ENCODE measurements around the gene CHKA.
"Not testable (repeated sequence)": the region's sequence is repeated elsewhere in the genome, so short reads cannot be mapped to it uniquely, and the experiment has no call there.

Gene CHKA

DNA sequence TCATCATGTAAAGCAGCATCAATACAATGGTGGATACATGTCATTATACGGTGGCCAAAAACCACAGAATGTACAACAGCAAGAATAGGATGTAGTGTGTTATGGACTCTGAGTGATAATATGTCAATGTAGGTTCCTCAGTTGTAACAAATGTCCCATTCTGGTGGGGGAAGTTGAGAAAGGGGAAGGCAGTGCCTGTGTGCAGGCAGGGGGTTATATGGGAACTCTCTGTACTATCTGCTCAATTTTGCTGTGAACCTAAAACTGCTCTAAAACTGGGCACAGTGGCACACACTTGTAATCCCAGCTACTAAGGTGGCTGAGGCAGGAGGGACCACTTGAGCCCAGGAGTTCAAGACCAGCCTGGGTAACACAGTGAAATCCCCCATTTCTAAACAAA, 5.9 kb downstream of the CHKA start:
- DNase-seq: no peak

DNA sequence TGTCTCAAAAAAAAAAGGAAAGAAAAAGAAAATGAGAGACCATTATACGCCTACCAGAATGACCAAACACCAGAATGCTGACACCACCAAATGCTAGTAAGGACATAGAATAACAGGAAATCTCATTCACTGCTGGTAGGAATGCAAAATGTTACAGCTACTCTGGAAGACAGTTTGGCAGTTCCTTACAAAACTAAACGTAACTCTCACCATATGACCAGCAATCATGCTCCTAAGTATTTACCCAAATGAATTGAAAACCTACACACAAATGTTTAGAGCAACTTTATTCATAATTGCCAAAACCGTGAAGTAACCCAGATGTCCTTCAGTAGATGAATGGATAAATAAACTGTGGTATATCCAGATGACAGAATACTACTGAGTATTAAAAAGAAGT, 7.2 kb downstream of the CHKA start:
- DNase-seq: no peak

DNA sequence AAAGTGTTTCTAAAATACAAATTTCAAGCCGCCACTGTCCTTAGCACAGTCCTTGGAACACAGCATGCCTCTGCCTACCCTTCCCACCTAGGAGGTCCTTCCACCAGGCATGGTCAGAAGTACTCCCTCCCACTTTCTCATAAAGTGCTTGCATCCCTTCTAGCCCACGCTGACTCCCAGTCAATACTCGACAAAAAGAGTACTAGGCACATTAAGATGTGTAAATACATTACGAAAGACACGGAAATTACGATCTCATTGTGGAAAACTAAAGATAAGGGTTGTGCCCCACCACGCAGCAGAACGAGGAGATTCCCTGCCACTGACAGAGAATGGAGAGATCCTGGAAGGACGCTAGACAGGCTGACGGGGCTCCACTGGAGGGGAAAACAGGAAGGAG, 13.5 kb downstream of the CHKA start:
- DNase-seq: no peak

DNA sequence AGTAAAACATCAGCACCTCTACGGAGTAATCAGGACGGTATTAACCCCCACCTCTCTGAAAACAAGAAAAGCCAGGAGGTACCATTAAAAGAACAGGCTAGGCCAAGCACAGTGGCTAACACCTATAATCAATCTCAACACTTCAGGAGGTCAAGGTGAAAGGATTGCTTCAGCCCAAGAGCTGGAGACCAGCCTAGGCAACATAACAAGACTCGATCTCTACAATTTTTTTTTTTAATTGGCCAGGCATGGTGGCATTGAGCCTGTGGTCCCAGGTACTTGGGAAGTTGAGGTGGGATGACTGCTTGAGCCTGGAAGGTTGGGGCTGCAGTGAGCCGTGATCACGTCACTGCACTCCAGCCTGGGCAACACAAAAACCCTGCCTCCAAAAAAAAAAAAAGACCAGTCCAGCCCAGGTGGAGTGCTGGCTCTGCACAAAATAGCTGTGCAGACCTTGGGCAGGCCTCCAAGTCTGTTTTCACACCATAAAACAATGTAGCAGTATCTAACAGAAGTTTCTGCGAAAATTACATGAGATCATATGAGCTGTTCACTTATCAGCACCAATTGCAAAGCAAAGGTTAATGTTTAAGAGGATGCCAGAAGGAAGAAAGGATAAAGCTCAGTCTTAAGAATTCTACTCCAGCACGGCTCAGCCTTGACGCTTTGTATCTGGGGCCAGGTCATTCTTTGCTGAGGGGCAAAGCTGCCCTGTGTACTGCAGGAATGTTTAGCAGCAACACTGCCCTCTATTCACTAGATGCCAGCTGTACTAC, 14.8 kb downstream of the CHKA start:
- DNase-seq: no peak

DNA sequence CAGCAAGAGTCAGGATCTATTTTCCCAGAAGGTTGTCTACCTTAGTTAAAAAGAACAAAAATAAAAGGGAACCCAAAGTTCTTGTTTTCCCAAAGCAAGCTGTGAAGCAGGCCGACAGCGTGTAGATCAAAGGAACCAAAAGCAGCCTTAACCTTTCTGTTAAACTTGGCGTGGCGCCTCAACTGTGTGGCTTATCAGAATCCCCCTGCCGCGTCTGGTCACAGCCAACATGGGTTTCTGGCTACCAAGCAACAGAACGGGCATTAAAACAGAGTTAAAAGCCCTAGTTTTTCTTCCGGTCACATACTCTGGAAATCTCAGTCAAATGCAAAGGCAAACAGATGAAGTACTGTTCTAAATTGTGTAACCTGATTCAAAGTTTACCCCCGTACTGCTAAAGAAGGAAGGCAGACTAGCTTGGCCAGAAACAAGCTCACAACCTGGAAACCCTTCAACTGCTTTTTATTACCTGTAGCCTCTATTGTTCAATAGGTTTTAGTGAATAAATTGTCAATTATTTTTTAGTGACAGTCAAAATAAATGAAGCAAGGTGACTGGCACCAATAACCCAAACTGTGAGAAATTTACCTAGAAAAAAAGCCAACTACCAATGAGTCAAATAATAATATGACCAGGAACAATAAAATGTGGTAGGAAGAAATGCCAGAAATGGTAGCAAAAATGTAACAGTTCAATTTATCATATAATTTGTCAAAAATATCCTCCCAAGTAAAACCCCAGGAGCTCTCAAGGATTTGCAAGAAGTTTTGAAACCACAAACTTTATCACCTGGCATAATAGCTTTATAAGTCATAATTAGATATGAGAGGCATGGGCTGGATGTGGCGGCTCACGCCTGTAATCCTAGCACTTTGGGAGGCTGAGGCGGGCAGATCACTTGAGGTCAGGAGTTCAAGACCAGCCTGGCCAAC, 21.4 kb downstream of the CHKA start:
- DNase-seq: no peak

DNA sequence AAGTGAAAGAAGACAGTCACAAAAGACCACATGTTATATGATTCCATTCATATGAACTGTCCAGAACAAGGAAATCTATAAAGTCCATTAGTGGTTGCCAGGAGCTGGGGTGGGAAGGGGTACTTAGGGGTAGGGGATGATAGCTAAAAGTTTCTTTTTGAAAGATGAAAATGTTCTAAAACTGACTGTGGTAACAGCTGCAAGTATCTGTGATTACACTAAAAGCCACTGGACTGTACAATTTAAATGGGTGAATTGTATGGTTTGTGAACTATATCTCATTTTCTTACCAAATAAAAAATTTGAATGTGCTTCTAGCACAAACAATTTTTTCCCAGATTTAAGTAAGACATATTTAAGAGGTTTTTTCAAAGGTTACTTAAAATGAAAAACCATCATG, 22.1 kb downstream of the CHKA start:
- DNase-seq: no peak

DNA sequence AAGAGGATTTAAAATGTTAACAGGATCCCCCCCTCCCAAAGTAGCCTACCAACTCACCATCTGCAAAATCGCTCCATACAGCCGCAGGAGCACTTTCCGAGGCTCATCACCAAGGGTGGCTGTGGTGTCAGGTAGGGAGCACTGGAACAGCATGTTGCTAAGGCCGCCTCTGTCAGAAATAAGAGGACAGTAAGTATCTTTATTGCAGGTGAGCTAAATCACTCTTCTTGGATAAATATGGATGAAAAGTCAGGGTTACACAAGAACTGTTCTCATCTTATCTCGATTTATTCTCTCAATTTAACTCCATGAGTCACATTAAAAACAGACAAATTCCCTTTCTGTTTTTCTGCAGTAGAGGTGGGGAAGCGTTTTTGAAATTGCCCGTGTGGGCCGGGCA, 24.2 kb downstream of the CHKA start:
- no peak for DNase-seq

DNA sequence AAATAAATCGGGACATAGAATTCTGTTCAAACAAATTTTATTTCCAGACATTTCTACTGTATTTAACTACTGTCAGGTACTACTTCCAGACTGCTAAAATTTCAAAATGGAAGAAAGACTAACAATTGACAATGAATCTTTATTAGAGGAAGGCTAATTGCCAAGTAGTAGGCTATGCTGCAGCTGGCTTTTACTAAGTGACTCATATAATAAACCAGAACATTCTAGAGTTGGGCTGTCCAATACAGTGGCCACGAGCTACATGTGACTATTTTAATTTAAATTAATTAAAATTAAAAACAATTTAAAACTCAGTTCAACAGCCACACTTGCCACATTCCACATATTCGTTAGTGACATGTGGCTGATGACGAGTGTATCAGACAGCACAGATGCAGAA, 27.6 kb downstream of the CHKA start:
- DNase-seq: no peak

DNA sequence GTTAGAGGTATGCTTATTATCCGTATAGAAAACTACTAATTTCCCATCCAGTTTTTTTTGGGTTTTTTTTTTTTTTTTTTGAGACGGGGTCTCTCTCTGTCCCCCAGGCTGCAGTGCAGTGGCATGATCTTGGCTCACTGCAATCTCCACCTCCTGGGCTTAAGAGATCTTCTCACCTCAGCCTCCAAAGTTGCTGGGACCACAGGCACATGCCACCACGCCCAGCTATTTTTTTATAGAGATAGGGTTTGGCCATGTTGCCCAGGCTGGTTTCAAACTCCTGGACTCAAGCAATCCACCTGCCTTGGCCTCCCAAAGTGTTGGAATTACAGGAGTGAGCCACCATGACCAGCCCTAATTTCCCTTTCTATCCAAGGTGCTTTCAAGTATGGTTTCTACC, 28.2 kb downstream of the CHKA start:
- DNase-seq: not testable (repeated sequence)

DNA sequence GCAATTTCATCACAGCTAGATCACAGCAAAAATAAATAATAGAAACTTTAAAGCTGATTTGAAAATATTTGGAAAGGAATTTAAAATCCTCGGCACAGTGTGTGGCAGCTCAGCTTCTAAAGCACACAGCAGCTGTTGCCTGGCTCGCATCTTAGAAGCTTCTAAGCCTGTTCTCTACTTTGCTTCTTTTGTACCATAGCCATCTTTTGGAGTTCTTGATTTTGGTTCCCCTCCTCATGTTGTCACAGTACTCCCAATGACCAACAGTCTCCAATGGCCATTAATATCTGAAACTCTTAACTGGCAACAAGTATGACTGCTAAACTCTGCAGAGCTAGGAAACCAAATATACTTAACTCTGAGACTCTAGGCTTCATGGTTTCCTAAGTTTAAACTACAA, 28.8 kb downstream of the CHKA start:
- DNase-seq: no peak

DNA sequence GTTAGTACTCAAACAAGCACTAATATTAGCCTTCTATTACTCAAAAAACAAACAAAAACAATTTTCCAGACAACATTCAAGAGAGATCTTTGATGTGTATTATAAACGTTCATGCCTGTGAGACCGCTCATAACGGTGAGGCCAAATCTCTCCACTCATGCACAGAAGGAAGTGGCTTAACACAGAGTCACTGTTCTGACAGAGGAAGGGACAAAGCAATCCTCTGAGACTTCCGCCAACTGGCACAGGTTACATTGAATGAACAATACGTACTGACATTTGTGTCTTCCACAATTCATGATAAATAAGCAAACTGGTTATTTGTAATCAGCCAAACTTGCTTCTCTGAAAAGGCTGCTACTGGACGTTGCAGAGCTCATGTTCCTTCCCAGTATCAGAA, 30.5 kb downstream of the CHKA start:
- no peak for DNase-seq

DNA sequence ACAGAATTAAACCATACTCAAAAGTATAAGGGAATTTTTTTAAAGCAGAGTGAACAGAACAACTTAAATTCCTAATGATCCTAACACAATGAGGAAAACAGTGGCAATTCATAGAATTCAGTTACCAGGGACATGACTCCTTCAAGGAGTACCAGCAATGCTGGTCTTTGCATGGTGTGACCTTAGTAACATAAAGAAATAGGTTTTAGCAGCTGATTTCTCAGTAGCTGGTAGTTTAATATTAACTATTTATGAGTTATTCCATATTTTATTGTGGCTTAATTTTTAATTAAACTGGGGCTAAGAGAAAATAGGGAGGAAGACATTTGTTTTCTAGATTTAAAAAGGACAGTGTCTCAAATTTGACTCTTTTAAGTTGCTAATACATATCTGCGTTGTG, 30.9 kb downstream of the CHKA start:
- no peak for DNase-seq

DNA sequence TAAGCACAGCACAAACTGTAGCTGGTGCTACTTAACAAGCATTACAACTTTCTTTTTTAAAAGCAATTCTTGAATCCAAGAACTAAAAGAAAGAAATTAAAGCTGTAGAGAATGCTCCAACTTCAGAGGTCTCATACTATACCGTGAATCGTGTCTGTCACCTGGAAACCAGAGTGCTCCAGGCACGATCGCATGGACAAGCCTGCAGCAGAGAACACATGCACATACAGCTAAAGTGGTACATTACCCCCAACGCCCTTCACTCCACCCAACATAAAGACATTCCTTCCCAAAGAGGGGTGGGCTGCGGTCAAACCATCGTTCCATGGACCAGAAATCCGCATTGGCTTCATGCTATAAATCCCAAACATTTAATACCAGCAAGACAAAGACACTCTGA, 31.5 kb downstream of the CHKA start:
- DNase-seq: no peak

DNA sequence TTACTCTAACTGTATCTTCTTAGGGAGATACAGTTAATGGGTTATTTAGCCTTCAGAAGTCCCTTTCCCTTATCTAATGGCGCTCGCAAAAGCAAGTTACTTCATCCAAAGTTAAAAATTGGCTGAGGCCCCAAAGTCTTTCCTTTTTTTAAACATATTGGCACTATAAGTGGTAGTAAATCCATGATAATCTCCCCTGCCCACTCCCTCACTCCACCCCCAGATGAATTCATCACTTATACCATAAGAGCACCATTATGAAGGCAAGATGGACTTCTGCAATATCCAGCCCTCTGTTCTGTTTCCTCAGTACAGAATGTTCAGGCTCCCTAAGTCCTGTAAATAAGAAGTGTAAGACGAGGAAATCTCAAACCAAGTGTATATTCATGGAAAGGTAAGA, 37.7 kb downstream of the CHKA start:
- no peak for DNase-seq

DNA sequence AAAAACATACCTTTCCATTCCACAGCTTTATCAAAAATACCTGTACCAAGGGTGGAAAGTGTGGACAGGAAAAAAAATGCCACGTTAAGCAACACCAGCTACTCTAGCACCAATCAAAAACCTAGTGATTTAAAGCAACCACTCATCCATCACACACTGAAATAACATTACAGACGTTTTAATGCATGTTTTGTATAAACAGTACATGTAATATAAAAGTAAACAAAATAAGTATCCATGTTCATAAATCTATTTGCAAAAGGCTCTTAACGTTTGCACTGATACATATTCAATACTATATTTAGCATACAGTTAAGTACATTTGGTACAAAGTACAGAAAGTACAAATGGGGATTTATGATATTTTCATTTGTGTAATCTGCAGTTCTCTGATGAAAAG, 38.7 kb downstream of the CHKA start:
- DNase-seq: no peak

DNA sequence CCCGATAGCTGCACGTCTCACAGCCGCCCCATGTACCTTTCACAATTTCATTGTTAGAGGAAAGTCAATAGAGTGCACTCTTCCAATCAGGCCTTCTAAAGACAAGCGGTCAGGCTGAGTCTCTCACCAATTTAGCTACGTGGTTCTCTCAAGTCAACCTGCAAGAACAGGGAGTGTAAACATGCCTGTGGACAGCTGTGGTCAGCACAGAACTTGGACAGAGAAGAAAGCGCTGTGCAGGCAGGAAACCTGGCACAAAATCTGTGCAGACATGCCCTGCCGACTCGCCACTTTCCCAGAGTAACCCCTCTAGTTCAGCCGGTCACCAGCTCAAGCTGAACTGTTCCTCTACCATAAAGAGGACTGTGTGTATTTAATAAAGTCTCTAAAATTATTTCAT, 39.5 kb downstream of the CHKA start:
- DNase-seq: no peak

DNA sequence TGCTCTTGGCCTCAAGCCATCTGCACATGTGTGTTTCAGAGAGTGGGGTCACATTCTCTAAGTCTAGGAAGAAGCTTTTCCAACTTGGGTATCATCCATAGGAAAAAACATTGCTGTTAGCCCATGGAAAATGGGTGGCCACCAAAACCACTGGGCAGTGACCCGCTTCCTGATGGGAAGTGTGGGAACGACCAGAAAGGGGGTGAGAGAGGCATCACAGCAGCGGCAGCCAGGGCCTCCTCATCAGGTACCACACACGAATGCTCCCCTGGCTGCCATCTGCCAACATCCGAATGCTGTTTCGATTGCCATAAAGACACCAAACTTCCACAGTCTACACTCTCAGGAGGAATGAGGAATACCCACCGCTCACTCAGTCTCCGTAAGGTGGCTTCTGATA, 40.3 kb downstream of the CHKA start:
- no peak for DNase-seq

DNA sequence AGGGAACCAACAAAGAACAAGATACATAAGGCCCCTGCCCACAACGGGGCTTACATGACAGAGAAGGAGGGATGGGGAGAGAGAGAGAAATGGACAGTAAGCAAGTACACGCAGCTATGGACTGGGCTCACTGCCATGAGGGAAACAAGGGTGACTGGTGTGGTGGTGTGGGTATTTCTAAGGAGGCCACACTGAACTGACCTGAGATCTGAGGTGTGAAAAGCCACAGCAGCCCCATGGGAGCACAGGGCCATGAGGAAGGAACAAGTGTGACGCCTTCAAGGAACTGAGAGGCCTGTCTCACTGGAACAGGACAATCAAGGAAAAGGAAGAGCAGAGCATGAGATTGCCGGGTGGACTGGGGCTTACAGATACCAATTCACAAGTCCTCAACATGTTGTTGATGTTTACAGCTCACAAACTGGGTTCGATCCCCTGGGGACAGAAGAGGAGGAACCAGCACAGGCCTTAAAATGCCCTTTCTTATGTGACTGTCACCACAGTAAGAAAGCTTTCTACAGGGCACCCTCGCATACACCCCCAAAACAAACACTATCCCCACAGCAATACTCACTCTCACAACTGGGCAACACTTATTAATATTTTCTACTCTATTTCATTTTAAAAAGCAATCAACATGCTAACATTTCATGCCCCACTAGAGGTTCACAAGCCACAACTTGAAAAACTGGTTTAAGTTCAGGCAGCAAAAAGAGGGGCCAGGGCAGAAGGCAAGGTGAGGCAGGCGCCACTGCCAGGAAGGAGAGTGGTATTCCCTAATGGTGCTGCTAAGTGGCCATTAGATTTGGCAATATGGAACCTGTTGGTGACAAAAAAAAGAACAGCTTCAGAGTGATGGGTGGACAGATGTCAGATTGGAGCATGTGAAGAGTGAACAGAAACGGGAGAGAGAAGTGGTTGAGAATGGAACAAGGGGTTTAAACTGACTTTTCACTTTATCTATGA, 43.3 kb downstream of the CHKA start:
- no peak for DNase-seq

DNA sequence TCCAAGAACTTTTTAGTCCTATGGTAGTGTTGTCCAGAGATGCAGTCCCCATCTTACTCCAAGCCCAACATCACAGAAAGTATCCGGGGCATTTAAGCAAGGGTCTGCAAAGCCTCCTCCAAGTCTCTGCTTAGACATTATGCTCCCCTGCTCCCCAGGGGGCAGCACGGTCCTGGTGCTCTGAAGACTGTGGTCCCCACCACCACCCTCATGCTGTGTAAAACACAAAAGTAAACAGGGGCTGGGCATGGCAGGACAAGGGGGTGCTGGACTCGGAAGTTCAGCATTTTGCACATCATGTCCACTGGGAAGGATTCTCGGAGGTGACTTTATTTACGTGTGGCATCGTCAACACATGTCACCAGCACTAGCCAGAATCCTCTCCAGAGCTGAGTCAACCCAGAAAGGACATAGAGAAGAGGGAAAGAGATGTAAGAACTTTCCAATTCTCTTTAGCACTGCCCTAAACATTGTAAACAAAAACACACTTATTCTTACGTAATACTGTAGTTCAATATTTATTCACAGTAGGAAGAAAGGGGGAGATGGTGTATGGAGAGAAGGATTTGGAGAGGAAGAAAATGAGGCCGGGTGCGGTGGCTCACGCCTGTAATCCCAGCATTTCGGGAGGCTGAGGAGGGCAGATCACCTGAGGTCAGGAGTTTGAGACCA, 44.7 kb downstream of the CHKA start:
- DNase-seq: no peak

DNA sequence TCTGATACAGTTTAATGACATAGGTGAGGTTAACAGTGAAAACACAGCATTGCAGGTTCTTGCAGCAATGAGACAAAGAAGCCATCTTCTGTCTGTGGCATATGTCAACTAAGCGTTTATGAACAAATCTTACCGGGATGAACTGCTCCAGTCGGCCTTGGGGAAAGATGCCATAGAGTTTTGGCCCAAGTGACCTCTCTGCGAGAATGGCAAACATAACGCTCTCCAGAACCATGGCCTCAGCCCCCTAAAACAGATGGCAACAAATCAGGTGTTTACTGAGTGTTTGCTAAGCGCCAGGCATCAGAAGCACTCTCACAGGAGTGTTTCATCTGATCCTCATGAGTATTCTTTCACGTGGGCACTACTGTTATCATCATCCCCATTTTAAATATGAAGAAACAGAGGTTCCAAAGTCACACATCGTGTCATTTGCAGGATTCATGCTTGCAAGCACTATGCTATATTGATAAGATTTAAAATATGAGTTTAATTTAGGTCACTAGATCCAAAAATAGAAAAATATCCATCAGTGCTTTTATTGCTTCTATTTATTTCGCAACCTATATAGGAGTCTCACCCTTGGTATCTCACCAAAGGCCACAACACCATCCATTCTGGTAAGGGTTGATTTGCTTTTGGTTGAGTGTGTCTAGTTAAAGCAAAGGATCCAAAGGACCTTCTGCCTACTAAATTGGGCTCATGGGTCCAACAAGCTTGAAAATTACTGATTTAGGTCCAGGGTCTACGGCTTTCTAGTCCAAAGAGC, 46.4 kb downstream of the CHKA start:
- no peak for DNase-seq

DNA sequence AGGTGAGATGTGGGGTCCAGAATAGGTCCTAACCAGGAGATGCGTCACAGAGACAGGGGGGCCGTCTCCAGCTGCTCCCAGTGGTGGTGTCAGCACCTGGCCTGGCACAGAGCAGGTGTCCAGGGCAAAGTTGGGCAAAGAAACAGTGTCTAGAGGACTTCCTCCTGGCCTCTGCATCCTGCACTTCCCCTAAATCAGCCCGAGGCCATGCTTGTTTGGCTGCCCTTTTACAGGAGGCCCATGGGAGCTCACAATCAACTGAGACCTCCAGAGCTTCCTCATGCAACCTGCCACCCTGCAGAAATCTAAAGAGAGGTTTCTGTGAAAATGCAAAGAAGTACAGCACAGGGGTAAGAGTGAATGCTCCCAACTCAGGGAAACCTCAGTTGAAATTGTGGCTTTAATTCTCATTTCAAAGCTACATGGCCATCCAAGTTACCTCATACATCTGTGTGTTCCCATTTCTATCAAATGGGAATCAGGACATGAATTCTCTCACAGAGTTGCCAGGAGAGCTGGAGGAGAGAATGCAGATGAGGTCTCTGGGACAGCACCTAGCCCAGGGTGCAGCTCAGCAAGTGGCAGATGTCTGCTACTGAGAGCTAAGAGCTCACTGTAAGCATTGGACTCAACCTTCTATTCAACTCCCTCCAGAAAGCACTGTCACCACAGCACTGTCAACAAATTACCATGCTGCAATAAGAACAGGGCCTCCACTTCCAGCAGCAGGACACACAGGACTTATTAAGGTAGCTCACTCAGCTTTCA, 49.7 kb downstream of the CHKA start:
- DNase-seq: no peak

Measured in activated CD4-positive, alpha-beta T cell treated with anti-CD3 and anti-CD28 coated beads, Interleukin-2, Interleukin-6, amounts not matched to agents 100 ng/mL and 50 ng/mL, durations not matched to agents 16 hours and 8 hours (primary cell).